Kidney tubule cell (primary cell): ENCODE results near the gene LYRM7.
"Not testable (repeated sequence)": the region's sequence is repeated elsewhere in the genome, so short reads cannot be mapped to it uniquely, and the experiment has no call there.

ENCODE experiments used
- DNase-seq: peaks from one replicate; pipeline ENCODE4 v3.0.0-alpha.2; 2018; ENCODE audit warnings: low spot score

LYRM7 gene

DNA sequence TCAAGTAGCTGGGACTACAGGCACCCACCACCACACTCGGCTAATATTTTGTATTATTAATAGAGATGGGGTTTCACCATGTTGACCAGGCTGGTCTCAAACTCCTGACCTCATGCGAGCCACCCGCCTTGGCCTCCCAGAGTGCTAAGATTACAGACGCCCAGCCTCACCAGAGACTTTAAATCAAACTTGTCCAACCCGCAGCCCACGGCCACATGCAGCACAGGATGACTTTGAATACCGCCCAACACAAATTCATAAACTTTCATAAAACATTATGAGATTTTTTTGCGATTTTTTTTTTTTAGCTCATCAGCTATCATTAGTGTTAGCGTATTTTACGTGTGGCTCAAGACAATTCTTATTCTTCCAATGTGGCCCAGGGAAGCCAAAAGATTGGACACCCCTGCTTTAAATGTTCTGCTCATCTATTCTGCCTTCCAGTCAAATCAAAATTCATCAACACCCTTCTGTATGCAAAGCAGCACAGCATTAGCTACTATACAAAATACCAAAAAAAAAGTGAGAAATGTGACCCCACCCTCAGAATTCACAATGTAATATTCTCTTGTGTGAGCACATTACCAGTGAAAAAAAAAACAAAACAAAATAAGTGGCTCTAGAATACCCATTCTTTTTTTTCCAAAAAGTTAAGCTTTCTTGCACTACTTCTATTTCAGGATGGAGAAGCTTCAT lies 50.4 kb downstream of the LYRM7 start:
- DNase-seq: no peak

DNA sequence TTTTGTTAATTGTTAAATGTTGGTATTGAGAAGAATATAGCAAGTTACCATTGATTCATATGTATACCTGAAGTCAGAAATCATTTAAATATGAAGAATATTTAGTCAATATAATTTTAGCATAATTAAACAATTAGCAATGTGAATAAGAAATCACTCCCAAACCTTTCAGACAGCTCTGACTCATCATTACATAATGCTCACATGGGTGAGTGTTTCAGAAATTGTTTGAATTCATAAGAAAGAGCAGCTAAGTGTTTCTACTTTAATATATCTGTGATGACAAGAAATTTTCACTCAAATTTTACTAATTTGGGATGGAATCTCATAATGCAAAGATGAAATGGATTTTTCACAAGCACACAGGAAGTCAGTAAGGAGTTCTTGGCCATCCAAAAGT lies 51.1 kb downstream of the LYRM7 start:
- peak; percentile 14 for DNase-seq

DNA sequence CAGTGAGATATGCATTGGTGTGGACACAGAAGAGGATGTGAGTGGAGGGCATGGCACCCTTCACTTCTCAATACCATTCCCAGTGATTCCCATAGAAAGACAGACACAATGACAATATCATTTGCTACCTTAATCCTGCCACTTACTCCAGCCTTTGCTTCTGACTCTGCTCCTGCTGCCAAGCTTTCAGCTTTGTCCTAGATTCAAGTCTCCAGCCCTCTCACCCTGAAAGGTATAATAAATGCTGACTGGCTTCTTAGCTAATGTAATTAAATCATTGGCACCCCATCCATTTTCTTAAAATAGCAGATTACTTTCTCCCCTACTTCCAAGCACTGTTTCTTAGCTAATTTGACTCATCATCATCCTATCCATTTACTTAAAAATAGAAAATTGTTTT lies 52.0 kb downstream of the LYRM7 start:
- DNase-seq: no peak

DNA sequence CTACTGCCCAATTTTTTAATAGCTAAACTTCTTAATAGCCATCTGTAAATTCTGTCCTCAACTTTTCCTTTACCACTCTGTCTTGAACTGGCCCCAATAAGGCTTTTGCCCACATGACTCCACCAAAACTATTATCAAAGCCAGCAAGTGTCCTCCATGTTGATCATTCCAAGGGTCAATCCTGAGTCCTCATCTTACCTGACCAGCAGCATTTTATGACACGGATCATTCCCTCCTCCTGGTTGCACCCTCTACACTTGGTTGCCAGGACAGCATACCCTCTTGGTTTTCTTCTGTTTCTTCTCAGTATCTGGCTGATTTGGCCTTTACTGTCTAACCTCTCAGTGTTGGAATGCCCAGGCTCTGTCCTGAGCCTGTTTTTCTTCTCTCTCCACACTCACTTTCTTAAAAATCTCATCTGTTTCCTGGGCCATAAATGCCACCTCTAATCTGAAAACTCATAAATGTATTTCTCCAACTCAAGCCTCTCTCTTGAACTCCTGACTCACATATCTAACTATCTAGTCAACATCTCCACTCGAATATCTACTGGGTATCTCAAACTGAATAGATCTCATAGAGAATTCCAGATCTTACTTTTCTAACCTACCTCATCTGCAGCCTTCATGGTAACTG lies 53.1 kb downstream of the LYRM7 start:
- DNase-seq: no peak

DNA sequence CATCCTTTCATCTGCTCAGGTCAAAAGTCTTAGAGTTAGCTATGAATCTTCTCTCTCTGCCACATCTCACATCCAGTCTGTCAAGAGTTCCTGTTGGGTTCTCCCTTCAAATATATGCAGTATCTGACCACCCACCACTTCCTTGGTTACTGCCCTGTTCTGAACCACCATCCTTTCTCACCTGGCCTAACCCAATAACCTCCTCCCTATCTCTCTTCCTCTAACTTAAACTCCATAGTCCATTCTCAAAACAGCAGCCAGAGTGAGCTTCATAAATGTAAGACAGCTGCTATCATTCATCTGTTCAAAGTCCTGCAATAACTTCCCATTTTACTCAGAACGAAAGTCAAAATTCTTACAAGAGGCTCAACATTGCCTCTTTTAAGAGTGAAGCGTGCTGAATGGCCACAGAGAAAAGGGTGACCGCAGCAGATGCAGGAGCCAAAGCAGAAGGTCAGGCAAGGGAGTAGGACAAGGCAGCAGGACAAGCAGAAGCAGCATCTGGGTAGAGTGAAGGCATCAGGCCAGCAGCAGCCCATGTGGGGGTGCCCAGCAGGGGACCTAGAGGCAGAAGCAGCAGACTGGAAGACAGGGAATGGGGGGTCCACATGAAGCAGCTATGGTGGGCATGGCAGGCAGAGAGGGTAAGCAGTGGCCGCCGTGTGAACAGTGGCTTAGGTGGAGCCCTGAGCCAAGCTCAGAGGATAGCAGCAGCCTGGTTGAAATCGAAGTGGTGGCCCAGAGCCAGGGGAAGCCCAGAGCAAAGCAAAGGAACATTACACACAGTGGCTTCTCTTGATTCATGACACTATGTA lies 53.9 kb downstream of the LYRM7 start:
- DNase-seq: no peak

DNA sequence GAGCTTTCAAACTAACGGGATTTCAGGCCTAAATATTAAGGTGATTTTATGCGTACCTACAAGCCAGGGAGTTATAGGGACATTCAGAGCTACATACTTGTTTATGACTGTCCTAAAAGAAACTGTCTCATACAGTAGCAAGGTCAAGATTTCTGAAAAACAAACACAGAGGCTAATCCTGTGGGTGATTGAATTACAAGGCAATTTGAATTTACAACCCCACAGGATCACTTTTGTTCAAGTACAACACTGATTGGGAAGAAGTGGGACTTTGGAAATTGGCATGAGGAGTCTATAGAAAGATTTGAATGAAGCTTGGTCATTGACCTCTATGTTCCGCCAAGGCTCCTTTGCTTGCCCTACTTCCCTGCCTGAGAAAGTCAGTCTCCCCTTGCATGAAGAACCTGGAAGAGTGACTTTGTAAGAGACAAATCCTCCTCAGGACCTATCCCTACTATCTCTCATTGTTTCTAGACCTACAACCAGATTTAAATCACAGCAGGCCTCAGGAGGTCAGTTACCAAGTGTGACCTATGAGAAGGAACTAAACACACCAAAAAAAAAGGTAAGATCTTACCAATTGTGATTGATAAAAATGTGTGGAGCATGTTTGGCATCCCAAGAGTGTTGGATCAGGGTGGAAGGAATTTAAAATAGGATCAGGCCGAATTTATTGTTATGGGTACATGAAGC lies 54.7 kb downstream of the LYRM7 start:
- DNase-seq: no peak

DNA sequence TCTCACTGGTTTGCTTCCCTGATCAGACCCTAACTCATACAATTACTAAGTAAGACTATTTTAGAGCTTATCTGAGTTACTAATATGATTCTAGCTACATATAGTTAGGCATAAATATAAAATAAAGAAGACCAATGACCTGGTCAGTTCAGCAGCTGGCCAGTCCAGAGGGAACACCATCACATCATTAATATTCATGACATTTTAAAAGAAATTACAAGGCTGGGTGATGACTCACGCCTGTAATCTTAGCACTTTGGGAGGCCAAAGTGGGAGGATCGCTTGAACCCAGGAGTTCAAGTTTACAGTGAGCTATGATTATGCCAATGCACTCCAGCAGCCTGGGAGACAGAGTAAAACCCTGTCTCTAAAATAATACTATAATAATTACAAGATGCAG lies 56.2 kb downstream of the LYRM7 start:
- DNase-seq: no peak

DNA sequence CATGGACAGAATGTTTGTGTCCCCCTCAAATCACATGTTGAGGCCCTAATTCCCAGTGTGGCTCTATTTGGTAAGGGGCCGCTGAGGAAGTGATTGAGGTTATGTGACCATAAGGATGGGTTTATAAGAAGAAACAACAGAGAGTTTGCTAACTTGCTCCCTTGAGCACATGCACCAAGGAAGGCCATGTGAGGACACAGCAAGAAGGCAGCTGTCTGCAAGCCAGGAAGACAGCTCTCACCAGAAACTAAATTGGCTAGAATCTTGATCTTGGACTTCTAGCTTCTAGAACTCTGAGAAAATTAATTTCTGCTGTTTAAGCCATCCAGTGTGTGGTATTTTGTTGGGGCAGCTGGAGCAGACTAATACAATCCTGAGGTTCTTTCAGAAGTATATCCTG lies 57.9 kb downstream of the LYRM7 start:
- DNase-seq: no peak

DNA sequence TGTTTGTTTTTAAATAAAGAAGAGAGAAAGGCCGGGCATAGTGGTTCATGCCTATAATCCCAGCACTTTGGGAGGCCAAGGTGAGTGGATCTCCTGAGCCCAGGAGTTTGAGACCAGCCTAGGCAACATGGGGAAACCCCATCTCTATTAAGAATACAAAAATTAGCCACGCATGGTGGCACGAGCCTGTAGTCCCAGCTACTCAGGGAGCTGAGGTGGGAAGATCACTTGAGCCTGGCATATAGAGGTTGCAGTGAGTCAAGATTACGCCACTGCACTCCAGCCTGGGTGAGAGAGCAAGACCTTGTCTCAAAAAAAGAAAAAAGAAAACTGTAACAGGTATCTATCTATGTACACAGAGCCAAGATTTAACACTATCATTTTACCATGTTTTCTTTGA lies 58.9 kb downstream of the LYRM7 start:
- peak; percentile 52 for DNase-seq

DNA sequence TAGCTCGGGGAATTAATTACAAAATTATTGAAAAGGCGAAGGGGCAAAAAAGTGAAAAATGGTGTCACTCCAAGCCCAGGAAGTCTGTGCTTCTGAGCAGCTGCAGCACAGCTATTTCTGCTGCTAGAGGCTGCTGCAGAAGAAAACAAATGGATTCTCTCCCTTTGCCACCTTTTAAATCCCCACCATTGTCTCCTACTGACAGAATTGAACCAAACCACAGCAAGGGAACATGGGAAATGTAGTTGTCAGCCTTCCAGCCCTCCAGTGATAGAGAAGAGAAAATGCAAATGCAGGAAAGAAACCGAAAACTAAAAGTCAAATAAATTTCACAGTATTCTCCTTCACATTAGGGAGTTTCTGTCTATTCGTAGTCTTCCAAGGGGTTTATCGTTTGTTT lies 59.7 kb downstream of the LYRM7 start:
- no peak for DNase-seq

DNA sequence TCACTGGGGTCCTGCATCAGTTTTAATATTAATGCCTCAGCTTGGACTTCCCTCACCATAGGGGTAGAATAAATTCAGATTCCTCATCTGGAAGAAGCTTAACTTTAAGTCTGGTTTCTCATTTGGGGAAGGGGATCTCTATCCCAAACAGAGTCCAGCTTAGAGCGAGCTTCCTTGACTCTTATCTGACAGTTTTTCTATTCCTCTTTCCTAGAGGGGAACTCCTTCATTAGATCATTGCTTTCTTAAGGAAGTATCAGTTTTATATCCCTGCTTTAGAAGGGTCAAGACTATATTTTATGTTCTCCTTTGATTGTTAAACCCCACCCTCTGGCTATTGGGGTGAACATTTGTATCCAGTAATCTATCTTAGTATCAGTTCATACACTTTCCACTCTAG lies 68.9 kb downstream of the LYRM7 start:
- no peak for DNase-seq

DNA sequence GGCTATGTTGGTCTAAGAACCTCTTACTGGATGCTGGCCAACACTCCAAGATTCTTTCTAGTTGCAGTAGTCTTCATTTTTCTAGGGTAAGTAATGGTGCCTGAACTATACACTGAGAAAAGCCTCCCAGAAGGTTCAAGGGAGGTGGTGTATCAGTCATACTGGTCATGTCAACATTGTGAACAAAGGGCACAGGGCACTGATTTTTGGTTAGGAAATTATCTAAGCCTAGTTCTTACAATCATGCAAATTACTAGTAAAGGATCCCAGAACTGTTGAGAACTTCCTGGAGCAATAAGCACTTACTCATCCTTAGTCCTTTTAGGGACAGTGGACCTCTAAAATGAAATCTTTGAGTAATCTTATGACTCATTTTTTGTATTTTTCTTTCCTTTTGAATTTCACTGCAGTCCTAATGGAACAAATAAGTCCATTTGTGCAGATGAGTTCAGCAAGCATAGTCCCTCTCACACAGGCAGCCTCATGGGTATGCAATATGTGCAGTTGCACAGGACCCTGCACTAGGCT lies 72.0 kb downstream of the LYRM7 start:
- peak; percentile 94 for DNase-seq

DNA sequence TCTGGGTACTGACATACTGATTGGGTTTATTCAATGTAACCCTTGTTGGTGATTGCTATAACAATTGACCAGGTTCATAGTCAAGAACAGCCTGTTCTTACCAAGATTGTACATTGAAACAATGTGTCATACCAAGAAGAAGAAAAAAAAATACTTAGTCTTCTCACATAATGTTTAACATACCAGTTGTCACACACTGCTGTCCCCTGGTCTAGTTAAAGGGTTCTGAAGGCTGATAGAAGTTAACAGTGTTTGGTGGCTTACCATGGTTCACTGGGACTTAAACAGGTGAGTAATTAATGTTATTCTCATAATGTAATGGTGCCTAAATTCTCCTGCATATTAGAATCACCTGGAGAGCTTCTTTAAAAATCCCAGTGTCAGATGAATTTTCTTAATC lies 74.6 kb downstream of the LYRM7 start:
- peak; percentile 47 for DNase-seq

DNA sequence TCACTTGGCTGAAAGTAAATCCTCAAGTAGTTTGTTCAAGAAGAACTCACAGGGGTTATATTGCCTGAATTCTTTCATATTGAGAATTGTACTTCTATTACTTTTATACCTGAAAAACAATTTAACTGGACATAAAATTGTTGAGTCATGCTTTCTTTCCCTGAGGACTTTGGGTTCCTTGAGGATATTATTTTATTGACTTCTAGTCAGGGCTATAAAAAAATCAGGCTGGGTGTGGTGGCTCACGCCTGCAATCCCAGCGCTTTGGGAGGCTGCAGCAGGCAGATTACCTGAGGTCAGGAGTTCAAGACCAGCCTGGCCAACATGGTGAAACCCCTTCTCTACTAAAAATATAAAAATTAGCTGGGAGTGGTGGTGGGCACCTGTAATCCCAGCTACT lies 75.2 kb downstream of the LYRM7 start:
- no peak for DNase-seq

DNA sequence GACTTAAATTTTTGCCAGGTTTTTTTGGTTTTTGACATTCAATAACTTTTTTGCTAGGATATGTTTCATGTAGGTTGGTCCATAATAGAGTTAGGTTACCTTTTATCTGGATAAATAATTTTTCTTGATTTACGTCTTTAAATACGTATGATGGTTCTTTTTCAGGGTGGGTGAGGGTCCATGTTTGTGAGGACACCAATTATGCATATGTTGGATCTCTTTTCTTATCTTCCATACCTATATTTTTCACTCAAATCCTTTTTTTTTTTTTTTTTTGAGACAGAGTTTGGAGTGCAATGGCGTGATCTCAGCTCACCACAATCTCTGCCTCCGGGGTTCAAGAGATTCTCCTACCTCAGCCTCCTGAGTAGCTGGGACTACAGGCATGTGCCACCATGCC lies 75.8 kb downstream of the LYRM7 start:
- DNase-seq: no peak

DNA sequence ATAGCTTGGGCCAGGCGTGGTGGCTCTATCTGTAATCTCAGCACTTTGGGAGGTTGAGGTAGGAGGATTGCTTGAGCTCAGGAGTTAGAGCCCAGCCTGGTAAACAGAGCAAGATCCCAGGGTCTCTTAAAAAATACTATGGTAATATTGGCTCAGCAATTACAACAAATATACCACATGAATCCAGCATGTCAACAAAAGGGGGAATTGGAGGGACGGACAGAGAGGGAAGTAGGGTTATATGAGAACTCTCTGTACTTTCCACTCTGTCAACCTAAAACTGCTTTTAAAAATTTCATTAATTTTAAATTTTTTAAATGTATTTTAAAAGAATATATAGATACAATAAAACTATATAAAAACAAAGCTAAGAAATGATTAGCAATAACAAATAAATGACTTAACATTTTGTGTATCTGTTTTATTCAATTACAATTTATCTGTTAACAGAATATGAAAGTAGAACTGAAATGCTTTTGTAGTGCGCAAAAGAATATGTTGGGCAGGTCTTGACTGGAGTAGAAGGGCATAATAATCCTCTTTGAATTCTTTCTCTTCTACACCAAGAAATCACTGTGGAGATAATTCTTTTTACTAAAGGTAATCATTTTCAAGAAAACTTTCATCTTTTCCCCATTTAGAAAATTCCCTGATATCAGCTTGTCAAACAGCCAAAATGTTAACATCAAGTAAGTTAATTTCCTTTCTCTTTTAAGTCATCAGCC lies 80.2 kb downstream of the LYRM7 start:
- DNase-seq: no peak

DNA sequence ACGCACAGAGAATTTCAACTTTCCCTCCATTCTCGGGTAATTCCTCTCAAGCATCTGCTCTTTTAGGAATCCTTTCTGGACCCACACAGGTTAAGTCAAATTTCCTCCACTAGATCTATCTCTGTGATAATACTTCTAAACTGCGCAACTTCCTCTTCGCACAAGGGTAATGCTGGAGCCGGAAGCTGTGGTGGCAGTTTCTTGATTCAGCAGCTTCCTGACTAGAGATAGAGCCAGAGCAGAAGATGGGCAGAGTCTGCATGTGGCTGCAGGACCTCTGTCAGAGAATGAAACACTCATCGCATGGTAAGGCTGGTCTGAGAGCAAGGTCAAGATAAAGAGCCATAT lies 82.1 kb downstream of the LYRM7 start:
- no peak for DNase-seq

DNA sequence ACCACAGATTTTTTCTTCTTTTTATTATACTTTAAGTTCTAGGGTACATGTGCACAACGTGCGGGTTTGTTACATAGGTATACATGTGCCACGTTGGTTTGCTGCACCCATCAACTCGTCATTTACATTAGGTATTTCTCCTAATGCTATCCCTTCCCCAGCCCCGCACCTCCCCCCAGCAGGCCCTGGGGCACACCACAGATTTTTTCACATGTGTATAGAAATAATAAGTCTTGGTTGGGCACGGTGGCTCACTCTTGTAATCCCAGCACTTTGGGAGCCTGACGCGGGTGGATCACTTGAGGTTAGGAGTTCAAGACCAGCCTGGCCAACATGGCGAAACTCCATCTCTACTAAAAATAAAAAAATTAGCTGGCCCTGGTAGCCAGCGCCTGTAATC lies 83.3 kb downstream of the LYRM7 start:
- not testable (repeated sequence) for DNase-seq

DNA sequence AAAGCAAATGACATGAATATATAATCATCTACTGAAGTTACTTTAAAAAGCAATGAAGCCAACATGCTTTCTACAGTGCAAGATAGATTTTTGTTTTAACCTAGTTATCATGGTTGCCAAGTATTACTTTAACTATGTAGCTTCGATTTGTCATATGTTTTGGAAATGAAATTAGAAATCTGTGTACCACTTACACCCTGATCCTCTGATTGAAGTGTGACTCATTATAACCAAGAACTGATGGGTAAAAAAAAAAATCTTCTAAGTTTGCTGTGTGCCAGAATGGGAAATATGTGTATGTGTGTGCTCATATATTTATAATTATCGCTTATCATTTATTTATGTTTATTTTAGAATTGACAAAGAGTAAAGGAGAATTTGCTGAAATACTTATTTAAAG lies 84.0 kb downstream of the LYRM7 start:
- DNase-seq: no peak
